Neuronal stem cell (in vitro differentiated cells): ENCODE data around the gene SP7.

ENCODE experiments used
- DNase-seq: peaks from one replicate; pipeline ENCODE4 v3.0.0-alpha.2; 2013; ENCODE audit warnings: low spot score
- H2AFZ ChIP-seq: one replicate; pipeline ENCODE4 v1.6.1; 2013; ENCODE audit warnings: mild to moderate bottlenecking, low read length, inconsistent platforms
- H2AK5ac ChIP-seq: 2 replicates; pipeline ENCODE4 v1.6.1; 2013; ENCODE audit warnings: low read depth, mild to moderate bottlenecking, inconsistent platforms, low read length, moderate library complexity, mixed read lengths
- H2BK120ac ChIP-seq: 2 replicates; pipeline ENCODE4 v1.6.1; 2013; ENCODE audit warnings: low read depth, mild to moderate bottlenecking, inconsistent platforms, low read length, moderate library complexity, mixed read lengths
- H2BK12ac ChIP-seq: one replicate; pipeline ENCODE4 v1.6.1; 2013; ENCODE audit warnings: low read length, inconsistent platforms
- H2BK15ac ChIP-seq: 2 replicates; pipeline ENCODE4 v1.6.1; 2013; ENCODE audit warnings: mild to moderate bottlenecking, low read length, inconsistent platforms, mixed read lengths
- H2BK5ac ChIP-seq: one replicate; pipeline ENCODE4 v1.6.1; 2013; ENCODE audit warnings: inconsistent platforms, mild to moderate bottlenecking, low read length, moderate library complexity
- H3K14ac ChIP-seq: one replicate; pipeline ENCODE4 v1.6.1; 2013; ENCODE audit warnings: low read length, inconsistent platforms
- H3K18ac ChIP-seq: 2 replicates; pipeline ENCODE4 v1.6.1; 2013; ENCODE audit warnings: low read length, inconsistent platforms
- H3K23ac ChIP-seq: 2 replicates; pipeline ENCODE4 v1.6.1; 2013; ENCODE audit warnings: low read depth, mild to moderate bottlenecking, mixed read lengths, low read length, inconsistent platforms; ENCODE audit not compliant: poor library complexity
- H3K27ac ChIP-seq: replicated peaks from 3 replicates; pipeline ENCODE4 v1.5.1; 2013; ENCODE audit warnings: low read length, inconsistent platforms
- H3K27me3 ChIP-seq, 3 experiments: 2 replicates each; pipeline ENCODE4 v1.6.1; 2013; ENCODE audit warnings: low read length in 3 of 3, mild to moderate bottlenecking in 2 of 3, inconsistent platforms in 1 of 3, low read depth in 1 of 3, mixed read lengths in 1 of 3, moderate library complexity in 1 of 3; ENCODE audit not compliant: control insufficient read depth in 3 of 3, insufficient read depth in 3 of 3
- H3K36me3 ChIP-seq, 2 donors: replicated peaks in 1 of 2; 2 replicates each; pipeline ENCODE4 v1.6.1; 2013; ENCODE audit warnings: low read length in 2 of 2; ENCODE audit not compliant: control insufficient read depth in 2 of 2, insufficient read depth in 2 of 2
- H3K4ac ChIP-seq: 2 replicates; pipeline ENCODE4 v1.6.1; 2013; ENCODE audit warnings: inconsistent platforms, mild to moderate bottlenecking, low read length, moderate library complexity
- H3K4me1 ChIP-seq, 2 donors: 1 replicate in 1 of 2; 2 replicates in 1 of 2; pipeline ENCODE4 v1.6.1; 2013; ENCODE audit warnings: low read length in 2 of 2, low read depth in 1 of 2; ENCODE audit not compliant: control insufficient read depth in 2 of 2, insufficient read depth in 1 of 2
- H3K4me2 ChIP-seq: one replicate; pipeline ENCODE4 v1.6.1; 2013; ENCODE audit warnings: mild to moderate bottlenecking, low read length, inconsistent platforms; ENCODE audit not compliant: insufficient read depth, poor library complexity, severe bottlenecking
- H3K4me3 ChIP-seq, 2 donors: 2 replicates each; pipeline ENCODE4 v1.5.1; 2013; ENCODE audit warnings: low read length in 2 of 2, mild to moderate bottlenecking in 2 of 2, inconsistent platforms in 1 of 2, moderate library complexity in 1 of 2
- H3K79me1 ChIP-seq: one replicate; pipeline ENCODE4 v1.6.1; 2013; ENCODE audit warnings: low read depth, mild to moderate bottlenecking, inconsistent platforms, low read length, moderate library complexity
- H3K9ac ChIP-seq: one replicate; pipeline ENCODE4 v1.6.1; 2013; ENCODE audit warnings: mild to moderate bottlenecking, low read depth, low read length, inconsistent platforms; ENCODE audit not compliant: poor library complexity
- H3K9me3 ChIP-seq, 2 donors: replicated peaks in 1 of 2; 2 replicates each; pipeline versions ENCODE3 to v1.6.1; 2013; ENCODE audit warnings: low read length in 2 of 2, mild to moderate bottlenecking in 2 of 2, inconsistent platforms in 1 of 2, low read depth in 1 of 2, mixed read lengths in 1 of 2, moderate library complexity in 1 of 2; ENCODE audit not compliant: control insufficient read depth in 2 of 2, insufficient read depth in 1 of 2
- H4K8ac ChIP-seq: one replicate; pipeline ENCODE4 v1.6.1; 2013; ENCODE audit warnings: low read depth, mild to moderate bottlenecking, inconsistent platforms, low read length, moderate library complexity
- H4K91ac ChIP-seq: one replicate; pipeline ENCODE4 v1.6.1; 2013; ENCODE audit warnings: low read length, low read depth, mild to moderate bottlenecking, inconsistent platforms; ENCODE audit not compliant: poor library complexity
- WGBS, 2 donors: extraction: QIAGEN DNeasy Blood & Tissue Kit; methylation state at CpG; one replicate each; pipeline ENCODE4 v1.1.7; 2013; ENCODE audit warnings: missing lambda C conversion rate in 2 of 2, mixed read lengths in 1 of 2; ENCODE audit not compliant: insufficient read length in 2 of 2, insufficient replicate concordance in 1 of 2; ENCODE audit errors: extremely low coverage in 2 of 2; 5-methylcytosine and 5-hydroxymethylcytosine counted together

Gene SP7

GRCh38 chr12:53380794-53381730, 44.9 kb upstream of the SP7 start:
- no CpG with 5 or more reads among the region's 21 CpGs for WGBS, 2 donors
- H3K27me3 ChIP-seq = no peaks in the 10 kb centered on the region
- no peak overlapping the region for H4K8ac ChIP-seq
- H2BK5ac ChIP-seq = no peak overlapping the region
- H2AFZ ChIP-seq = peak overlapping the region; percentile 43
- peaks cover 23 to 42% of the 10 kb centered on the region in 2 donors for H3K36me3 ChIP-seq
- no peak for DNase-seq
- peak overlapping the region; percentile 49 for H3K4me2 ChIP-seq
- H3K23ac ChIP-seq = no peak overlapping the region
- H2BK15ac ChIP-seq = no peak overlapping the region
- no peak overlapping the region for H4K91ac ChIP-seq
- H2AK5ac ChIP-seq = no peak overlapping the region
- no peak overlapping the region for H3K14ac ChIP-seq
- no peak overlapping the region for H2BK12ac ChIP-seq
- peaks cover 15 to 21% of the 10 kb centered on the region in 2 donors for H3K4me1 ChIP-seq
- no peak overlapping the region for H3K4ac ChIP-seq
- H3K9ac ChIP-seq = no peak overlapping the region
- peaks cover 13% of the 10 kb centered on the region for H3K79me1 ChIP-seq
- peak overlapping the region; percentile 73 for H3K27ac ChIP-seq
- peak overlapping the region; percentile 61 to 74 for H3K4me3 ChIP-seq
- no peak overlapping the region for H3K18ac ChIP-seq
- peaks cover 0 to 11% of the 10 kb centered on the region in 2 donors for H3K9me3 ChIP-seq
- H2BK120ac ChIP-seq = no peak overlapping the region

DNA sequence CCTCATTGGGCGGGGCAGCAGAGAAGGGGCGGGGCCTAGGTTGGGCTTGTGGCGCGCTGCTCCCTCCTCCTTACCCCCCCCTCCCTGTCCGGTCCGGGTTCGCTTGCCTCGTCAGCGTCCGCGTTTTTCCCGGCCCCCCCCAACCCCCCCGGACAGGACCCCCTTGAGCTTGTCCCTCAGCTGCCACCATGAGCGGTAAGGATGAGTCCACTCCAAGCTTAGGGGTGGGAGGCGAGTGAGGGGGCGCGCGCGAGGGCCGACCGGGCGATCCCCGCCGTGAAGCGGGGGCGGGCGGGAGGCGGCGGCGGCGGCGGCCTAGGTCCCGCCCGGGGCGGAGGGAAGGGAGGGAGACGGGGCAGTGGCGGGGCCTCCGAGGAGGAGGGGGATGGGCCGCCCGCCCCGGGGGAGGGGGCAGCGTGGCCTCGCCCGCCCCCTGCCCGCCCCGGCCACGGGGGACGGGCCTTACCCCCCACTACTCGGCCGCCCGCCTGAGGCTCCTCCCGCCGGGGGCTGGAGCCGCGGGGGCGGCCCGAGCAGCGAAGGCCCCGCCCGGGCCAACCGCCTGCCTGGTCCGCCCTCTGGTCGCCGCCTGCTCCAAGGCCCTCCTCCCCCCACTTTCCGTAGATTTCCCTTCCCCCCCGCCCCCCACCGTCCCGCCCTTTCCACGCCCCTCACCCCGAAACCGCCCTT, 44.1 kb upstream of the SP7 start, which contains the start of gene SP1:
Gene SP1, plus strand, starts transcription at position 73 of the 690 bp plus-strand sequence. Its CDS starts 116 bp downstream, at position 189.
- Histone ChIP-seq H3K14ac (no peak within 1 kb of the TSS), H3K9ac (peak within 1 kb of the TSS; percentile 92), H3K4me2 (peak within 1 kb of the TSS; percentile 49), H2AFZ (peak within 1 kb of the TSS; percentile 88), H3K4ac (peak within 1 kb of the TSS; percentile 60), H2BK120ac (peak within 1 kb of the TSS; percentile 25), H4K8ac (peak within 1 kb of the TSS; percentile 88), H3K4me1 (peaks cover 15 to 20% of the 10 kb centered on the region in 2 donors), H4K91ac (no peak within 1 kb of the TSS), H3K79me1 (peaks cover 13% of the 10 kb centered on the region), H2AK5ac (peak within 1 kb of the TSS; percentile 92), H3K36me3 (peaks cover 22 to 37% of the 10 kb centered on the region in 2 donors), H3K18ac (peak within 1 kb of the TSS; percentile 97), H3K4me3 (peak within 1 kb of the TSS; percentile 61 to 83), H3K23ac (no peak within 1 kb of the TSS), H3K27ac (peak within 1 kb of the TSS; percentile 96), H3K27me3 (no peaks in the 10 kb centered on the region), H2BK5ac (peak within 1 kb of the TSS; percentile 75), H2BK15ac (no peak within 1 kb of the TSS), H2BK12ac (no peak within 1 kb of the TSS), H3K9me3 (peaks cover 0 to 11% of the 10 kb centered on the region in 2 donors)
- WGBS, 2 donors = no CpG with 5 or more reads among the region's 71 CpGs
- no peak for DNase-seq

DNA sequence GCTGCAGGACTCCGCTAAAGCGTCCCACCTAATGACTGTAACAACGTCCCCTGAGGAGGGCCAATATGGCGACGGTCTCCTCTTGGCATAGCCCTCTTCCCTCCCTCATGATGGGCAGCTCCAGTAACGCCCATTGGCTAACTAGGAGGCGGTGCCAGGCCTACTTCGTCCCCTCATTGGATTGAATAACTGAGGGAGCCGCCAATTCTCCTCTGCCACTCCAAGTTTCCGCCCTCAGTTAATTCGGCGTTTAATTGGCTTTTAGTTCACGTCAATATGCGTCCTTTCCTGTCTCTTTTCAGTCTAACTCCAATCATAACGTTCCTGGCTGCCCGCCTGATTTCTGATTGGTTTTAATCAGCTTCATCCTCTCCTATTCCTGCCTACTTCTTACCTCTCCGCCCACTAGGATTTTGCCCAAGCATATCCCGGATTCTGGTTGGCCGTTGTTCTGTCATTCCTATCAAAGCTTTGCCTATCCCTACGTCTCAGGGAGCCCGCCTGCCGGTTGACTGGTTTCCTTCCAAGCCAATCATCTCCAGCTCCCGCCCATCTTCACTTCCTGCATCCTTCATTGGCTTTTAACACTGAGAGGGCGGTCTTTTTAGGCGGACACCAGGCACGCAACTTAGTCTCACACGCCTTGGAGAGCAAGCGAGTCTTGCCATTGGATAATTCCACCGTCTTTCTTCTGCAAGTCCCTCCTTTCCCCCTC, 43.4 kb upstream of the SP7 start:
- peaks cover 20 to 30% of the 10 kb centered on the region in 2 donors for H3K36me3 ChIP-seq
- no peak overlapping the region for H2AK5ac ChIP-seq
- H3K18ac ChIP-seq = peak overlapping the region; percentile 71
- H3K9me3 ChIP-seq = peaks cover 0 to 9% of the 10 kb centered on the region in 2 donors
- H2AFZ ChIP-seq = peak overlapping the region; percentile 55
- H2BK12ac ChIP-seq = no peak overlapping the region
- H3K4ac ChIP-seq = no peak overlapping the region
- peak overlapping the region; percentile 61 to 68 for H3K4me3 ChIP-seq
- no peak overlapping the region for H3K14ac ChIP-seq
- H2BK5ac ChIP-seq = peak overlapping the region; percentile 75
- no peaks in the 10 kb centered on the region for H3K27me3 ChIP-seq
- H4K91ac ChIP-seq = no peak overlapping the region
- H3K79me1 ChIP-seq = peaks cover 12% of the 10 kb centered on the region
- no peak overlapping the region for H3K23ac ChIP-seq
- H4K8ac ChIP-seq = peak overlapping the region; percentile 88
- no CpG with 5 or more reads among the region's 29 CpGs for WGBS, 2 donors
- no peak overlapping the region for H2BK120ac ChIP-seq
- H3K27ac ChIP-seq = peak overlapping the region; percentile 96
- peaks cover 15 to 20% of the 10 kb centered on the region in 2 donors for H3K4me1 ChIP-seq
- peak overlapping the region; percentile 45 for H3K4me2 ChIP-seq
- H3K9ac ChIP-seq = peak overlapping the region; percentile 37
- no peak overlapping the region for H2BK15ac ChIP-seq
- DNase-seq = peak; percentile 100
